HCT116 (cell line): Measurements from ENCODE around the gene PPP2R3A. TPM values are rescaled to one million over a fixed set of nuclear protein-coding genes. Genes with fewer than 3 reads are reported as not detected.
"Not testable (repeated sequence)": the region's sequence is repeated elsewhere in the genome, so short reads cannot be mapped to it uniquely, and the experiment has no call there.

ENCODE experiments used
- ATAC-seq: fragments of 200-7000 bp; cut with Tn5 transposase; 2 replicates; pipeline ENCODE4 v1.9.1; 2020; ENCODE audit warnings: mild to moderate bottlenecking, moderate library complexity
- BruUV-seq: library from RNA; stranded (reverse); fragments of 400-500 nt; replicated peaks from 2 replicates; lab custom pipeline; 2021; lab: Mats Ljungman, UMichigan
- CTCF ChIA-PET: fragments of 300-600 bp; sonication (Branson Sonifier 250); formaldehyde crosslinking; loops from one replicate; lab custom pipeline; 2021; ENCODE audit warnings: antibody characterized with exemption; lab: Charles Lee
- POLR2A ChIA-PET: fragments of 300-600, 350-600 bp; sonication (Branson Sonifier 250); formaldehyde crosslinking; loops from one replicate; lab custom pipeline; 2021; ENCODE audit warnings: antibody characterized with exemption; lab: Charles Lee
- RAD21 ChIA-PET, 2 experiments: fragments of 300-600 bp; sonication (Branson Sonifier 250); formaldehyde crosslinking; loops; one replicate each; lab custom pipeline; 2023; ENCODE audit warnings: low total read pairs in 2 of 2; ENCODE audit not compliant: uncharacterized antibody in 2 of 2, unreplicated experiment in 2 of 2, low non-redundant PET in 1 of 2; lab: Charles Lee
- DNase-seq: peaks from one replicate; pipeline ENCODE4 v3.0.0-alpha.2; 2010; ENCODE audit warnings: low read depth, low spot score
- H2AFZ ChIP-seq: fragments of 200-600 bp; shearing (Covaris generic), sonication (generic); 2 replicates; pipeline ENCODE4 v1.6.1; 2017; ENCODE audit warnings: low read depth, mixed run types, mixed read lengths, antibody characterized with exemption, low read length; ENCODE audit not compliant: poor library complexity, severe bottlenecking
- H3K27ac ChIP-seq: 2 replicates; pipeline ENCODE4 v1.5.1; 2012; ENCODE audit warnings: low read depth, low read length
- H3K27me3 ChIP-seq: fragments of 200-600 bp; sonication (generic); 2 replicates; pipeline ENCODE4 v1.6.1; 2016; ENCODE audit warnings: mixed run types, low read length, mixed read lengths; ENCODE audit not compliant: insufficient read depth
- H3K36me3 ChIP-seq, 2 experiments: fragments of 200-500 bp in 1 of 2; fragments of 200-600 bp in 1 of 2; sonication (Bioruptor generic) in 1 of 2; sonication (generic) in 1 of 2; 2 replicates each; pipeline versions ENCODE4 v1.5.1 to v1.6.1; 2014 to 2016; ENCODE audit warnings: low read length in 2 of 2, inconsistent platforms in 1 of 2, mixed read lengths in 1 of 2, mixed run types in 1 of 2; ENCODE audit not compliant: insufficient read depth in 2 of 2, control insufficient read depth in 1 of 2
- H3K4me1 ChIP-seq, 2 experiments: fragments of 200-600 bp in 1 of 2; sonication (generic) in 1 of 2; 2 replicates each; pipeline versions ENCODE4 v1.5.1 to v1.6.1; 2012 to 2017; ENCODE audit warnings: low read length in 2 of 2, inconsistent platforms in 1 of 2, mild to moderate bottlenecking in 1 of 2, mixed read lengths in 1 of 2, mixed run types in 1 of 2, moderate library complexity in 1 of 2; ENCODE audit not compliant: insufficient read depth in 2 of 2, control insufficient read depth in 1 of 2
- H3K4me2 ChIP-seq: fragments of 200-600 bp; sonication (generic); 2 replicates; pipeline ENCODE4 v1.6.1; 2017; ENCODE audit warnings: mixed run types, low read length, mixed read lengths
- H3K4me3 ChIP-seq, 2 experiments: fragments of 200-600 bp in 1 of 2; sonication (generic) in 1 of 2; replicated peaks in 1 of 2; 2 replicates each; pipeline ENCODE4 v1.5.1; 2011 to 2016; ENCODE audit warnings: low read length in 2 of 2, control low read depth in 1 of 2, low read depth in 1 of 2, mild to moderate bottlenecking in 1 of 2, mixed read lengths in 1 of 2, mixed run types in 1 of 2
- H3K79me2 ChIP-seq: fragments of 200-600 bp; sonication (generic); 2 replicates; pipeline ENCODE4 v1.6.1; 2017; ENCODE audit warnings: mild to moderate bottlenecking, mixed run types, low read length, moderate library complexity, mixed read lengths; ENCODE audit not compliant: insufficient read depth
- H3K9ac ChIP-seq: fragments of 200-600 bp; sonication (generic); 2 replicates; pipeline ENCODE4 v1.6.1; 2016; ENCODE audit warnings: low read length, mixed read lengths
- H3K9me2 ChIP-seq: fragments of 200-600 bp; sonication (generic), shearing (Covaris generic); 2 replicates; pipeline ENCODE4 v1.6.1; 2017; ENCODE audit warnings: mixed run types, mild to moderate bottlenecking, moderate library complexity; ENCODE audit not compliant: insufficient read depth
- H3K9me3 ChIP-seq, 2 experiments: fragments of 200-500 bp in 1 of 2; fragments of 200-600 bp in 1 of 2; sonication (Bioruptor generic) in 1 of 2; sonication (generic) in 1 of 2; 2 replicates each; pipeline ENCODE4 v1.6.1; 2014 to 2017; ENCODE audit warnings: low read length in 2 of 2, mixed read lengths in 2 of 2, inconsistent platforms in 1 of 2, low read depth in 1 of 2, mild to moderate bottlenecking in 1 of 2, mixed run types in 1 of 2, moderate library complexity in 1 of 2; ENCODE audit not compliant: control insufficient read depth in 1 of 2, insufficient read depth in 1 of 2
- H4K20me1 ChIP-seq: fragments of 200-600 bp; sonication (generic), shearing (Covaris generic); 2 replicates; pipeline ENCODE4 v1.6.1; 2017; ENCODE audit warnings: mixed run types, mild to moderate bottlenecking, moderate library complexity; ENCODE audit not compliant: insufficient read depth
- ATF3 ChIP-seq: IDR thresholded peaks from 2 replicates; pipeline ENCODE4 v1.6.1; 2012
- CEBPB ChIP-seq: IDR thresholded peaks from 2 replicates; pipeline ENCODE4 v1.6.1; 2012; ENCODE audit warnings: low read depth
- FOSL1 ChIP-seq: IDR thresholded peaks from 2 replicates; pipeline ENCODE4 v1.6.1; 2012; ENCODE audit warnings: low read depth
- JUND ChIP-seq: IDR thresholded peaks from 2 replicates; pipeline ENCODE4 v1.6.1; 2012
- RAD21 ChIP-seq: IDR thresholded peaks from 2 replicates; pipeline ENCODE4 v1.6.1; 2012; ENCODE audit warnings: low read depth, mild to moderate bottlenecking
- SP1 ChIP-seq: IDR thresholded peaks from 2 replicates; pipeline ENCODE4 v1.6.1; 2012; ENCODE audit warnings: low read depth
- SRF ChIP-seq: IDR thresholded peaks from 2 replicates; pipeline ENCODE4 v1.6.1; 2012; ENCODE audit warnings: low read depth
- ZFX ChIP-seq: fragments of 450-650 bp; IDR thresholded peaks from 2 replicates; pipeline ENCODE4 v1.6.1; 2017
- ZNF274 ChIP-seq: fragments of 200-500 bp; sonication (Bioruptor generic); IDR thresholded peaks from 2 replicates; pipeline ENCODE4 v1.6.1; 2014; ENCODE audit warnings: mild to moderate bottlenecking, low read depth, low read length, inconsistent platforms
- intact Hi-C: fragments of 100-400 bp; cut with micrococcal nuclease; formaldehyde crosslinking; loops from 2 replicates; pipeline ENCODE4 v1.10.0; 2022
- total RNA-seq: library from RNA; stranded (reverse); gene quantifications from one replicate; pipeline ENCODE4 v1.2.1, GENCODE V29; 2021; ENCODE audit not compliant: unreplicated experiment
- TF ChIP-seq, protein P1 (sequence below), 3 experiments: fragments of 200-600 bp in 1 of 3; sonication (generic) in 1 of 3; IDR thresholded peaks in 2 of 3; conservative IDR thresholded peaks in 1 of 3; 2 replicates each; pipeline ENCODE4 v1.5.1; 2012 to 2017; ENCODE audit warnings: low read depth in 2 of 3, low read length in 2 of 3, antibody characterized with exemption in 1 of 3, borderline replicate concordance in 1 of 3, control low read depth in 1 of 3, mild to moderate bottlenecking in 1 of 3, mixed read lengths in 1 of 3, mixed run types in 1 of 3, moderate library complexity in 1 of 3; ENCODE audit not compliant: insufficient read depth in 1 of 3

The PPP2R3A gene
- total RNA-seq, 1 experiment from 2014 or later: 6.1 TPM

DNA sequence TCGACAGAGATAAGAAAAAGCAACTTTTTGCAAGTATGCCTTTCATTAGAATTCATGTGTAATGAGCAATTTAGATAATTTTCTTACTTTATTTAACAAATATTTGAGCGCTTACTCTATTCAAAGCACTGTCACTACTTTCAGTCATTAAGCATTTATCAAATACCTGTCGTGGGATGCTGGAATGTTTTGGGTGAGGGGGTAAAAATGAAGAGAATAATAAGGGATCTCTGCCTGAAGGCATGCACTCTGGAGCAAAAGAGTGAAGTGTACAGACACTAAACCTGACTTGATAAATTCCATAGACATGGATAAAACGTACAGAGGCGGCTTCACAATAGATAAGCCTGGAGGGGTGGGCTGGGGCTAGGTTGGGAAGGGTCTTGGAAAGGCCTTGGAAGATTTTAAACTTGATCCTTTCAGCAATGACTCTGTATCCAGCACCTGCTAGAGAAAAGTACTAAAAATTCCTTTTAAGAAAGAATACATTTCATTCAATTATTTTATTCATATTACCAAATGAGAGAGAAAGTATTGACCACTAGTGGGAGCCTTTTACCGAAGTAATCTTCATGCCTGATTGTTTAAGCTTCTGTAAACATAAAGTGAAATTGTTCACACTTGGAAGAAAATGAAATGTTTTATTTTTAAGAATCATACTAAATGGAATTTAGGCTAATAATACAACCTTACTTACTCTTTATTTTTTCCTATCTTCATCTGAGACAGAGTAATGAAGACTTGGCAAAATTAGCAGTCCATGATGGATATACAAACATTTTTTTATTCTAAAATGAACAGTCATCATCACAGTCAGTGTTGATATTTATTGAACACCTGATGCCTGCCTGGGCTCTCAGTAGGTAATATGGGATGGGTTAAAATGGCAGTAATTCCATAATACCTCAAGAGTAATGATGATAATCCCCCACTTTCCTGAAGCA lies 113.2 kb downstream of the PPP2R3A start:
- no peak overlapping the region for H3K4me3 ChIP-seq

DNA sequence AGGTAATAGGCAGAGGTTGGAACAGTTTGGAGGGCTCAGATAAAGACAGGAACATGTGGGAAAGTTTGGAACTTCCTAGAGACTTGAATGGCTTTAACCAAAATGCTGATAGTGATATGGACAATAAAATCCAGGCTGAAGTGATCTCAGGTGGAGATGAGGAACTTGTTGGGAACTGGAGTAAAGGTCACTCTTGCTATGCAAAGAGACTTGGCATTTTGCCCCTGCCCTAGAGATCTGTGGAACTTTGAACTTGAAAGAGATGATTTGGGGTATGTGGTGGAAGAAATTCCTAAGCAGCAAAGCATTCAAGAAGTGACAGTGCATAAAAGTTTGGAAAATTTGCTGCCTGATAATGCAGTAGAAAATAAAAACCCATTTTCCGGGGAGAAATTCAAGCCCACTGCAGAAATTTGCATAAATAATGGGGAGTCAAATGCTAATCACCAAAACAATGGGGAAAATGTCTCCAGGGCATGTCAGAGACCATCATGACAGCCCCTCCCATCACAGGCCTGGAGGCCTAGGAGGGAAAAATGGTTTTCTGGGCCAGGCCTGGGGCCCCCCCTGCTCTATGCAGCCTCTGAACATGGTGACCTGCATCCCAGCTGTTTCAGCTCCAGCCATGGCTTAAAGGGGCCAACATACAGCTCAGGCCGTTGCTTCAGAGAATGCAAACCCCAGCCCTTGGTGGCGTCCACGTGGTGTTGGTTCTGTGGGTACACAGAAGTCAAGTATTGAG lies 118.3 kb downstream of the PPP2R3A start:
- H3K4me1 ChIP-seq, H3K36me3 ChIP-seq, H2AFZ ChIP-seq, H3K4me3 ChIP-seq, intact Hi-C loops, POLR2A ChIA-PET, RAD21 ChIA-PET, H3K4me2 ChIP-seq, CTCF ChIA-PET, H4K20me1 ChIP-seq, H3K79me2 ChIP-seq, BruUV-seq, DNase-seq, ATAC-seq, H3K27ac ChIP-seq, H3K9me3 ChIP-seq, H3K27me3 ChIP-seq, H3K9ac ChIP-seq, H3K9me2 ChIP-seq: not testable (repeated sequence)

More for the DNA sequence above, 113.2 kb downstream of the PPP2R3A start:
- DNase-seq (no peak), ATAC-seq (no peak)
- no peaks in the 10 kb centered on the region for H3K27me3 ChIP-seq
- H3K27ac ChIP-seq: no peak overlapping the region
- H3K9me2 ChIP-seq: no peaks in the 10 kb centered on the region
- intact Hi-C loops: loop anchor here (5.0 to 10.0 kb wide), 5 partner anchors 229 to 1896 kb away; no protein-coding TSS in a partner anchor
- RAD21 ChIA-PET: interaction anchor here in 1 of 2 experiments (1.4 kb wide), 1 partner anchor 674 kb away, joined by 6 read pairs; the partner anchor contains the start of gene STAG1
- H3K36me3 ChIP-seq: no peaks in the 10 kb centered on the region
- H3K4me1 ChIP-seq: no peaks in the 10 kb centered on the region
- BruUV-seq: no TSS peak
- H3K9ac ChIP-seq: no peak overlapping the region
- no peaks in the 10 kb centered on the region for H4K20me1 ChIP-seq
- no peaks in the 10 kb centered on the region for H3K9me3 ChIP-seq
- no peak overlapping the region for H2AFZ ChIP-seq
- POLR2A ChIA-PET: no interaction called here
- TF ChIP-seq, protein P1, sequence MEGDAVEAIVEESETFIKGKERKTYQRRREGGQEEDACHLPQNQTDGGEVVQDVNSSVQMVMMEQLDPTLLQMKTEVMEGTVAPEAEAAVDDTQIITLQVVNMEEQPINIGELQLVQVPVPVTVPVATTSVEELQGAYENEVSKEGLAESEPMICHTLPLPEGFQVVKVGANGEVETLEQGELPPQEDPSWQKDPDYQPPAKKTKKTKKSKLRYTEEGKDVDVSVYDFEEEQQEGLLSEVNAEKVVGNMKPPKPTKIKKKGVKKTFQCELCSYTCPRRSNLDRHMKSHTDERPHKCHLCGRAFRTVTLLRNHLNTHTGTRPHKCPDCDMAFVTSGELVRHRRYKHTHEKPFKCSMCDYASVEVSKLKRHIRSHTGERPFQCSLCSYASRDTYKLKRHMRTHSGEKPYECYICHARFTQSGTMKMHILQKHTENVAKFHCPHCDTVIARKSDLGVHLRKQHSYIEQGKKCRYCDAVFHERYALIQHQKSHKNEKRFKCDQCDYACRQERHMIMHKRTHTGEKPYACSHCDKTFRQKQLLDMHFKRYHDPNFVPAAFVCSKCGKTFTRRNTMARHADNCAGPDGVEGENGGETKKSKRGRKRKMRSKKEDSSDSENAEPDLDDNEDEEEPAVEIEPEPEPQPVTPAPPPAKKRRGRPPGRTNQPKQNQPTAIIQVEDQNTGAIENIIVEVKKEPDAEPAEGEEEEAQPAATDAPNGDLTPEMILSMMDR (IDR thresholded peaks at IDR 0.05 in 2 of 3, conservative IDR thresholded peaks at IDR 0.05 in 1 of 3; ENCODE audit: borderline replicate concordance in 1 of 3, insufficient read depth in 1 of 3, low read depth in 2 of 3, low read length in 2 of 3): peak; percentile 56 to 65 (median 59); a peak in 5 of 6 replicates
- TF ChIP-seq ZNF274: no peak
- TF ChIP-seq SRF: no peak
- no peak for TF ChIP-seq SP1
- no peak; the same call in 1 of the 2 replicates for TF ChIP-seq JUND
- TF ChIP-seq ZFX: no peak
- TF ChIP-seq FOSL1: no peak
- no peak for TF ChIP-seq ATF3
- TF ChIP-seq RAD21: peak; percentile 78
- TF ChIP-seq CEBPB: no peak
- H3K79me2 ChIP-seq: no peaks in the 10 kb centered on the region
- CTCF ChIA-PET: interaction anchor here (0.7 to 1.4 kb wide), 6 partner anchors 11 to 935 kb away, joined by 3 to 10 read pairs (median 4); partner anchors contain the start of gene STAG1
- H3K4me2 ChIP-seq: no peak overlapping the region
